ENCODE measurements around the gene HAPSTR1. TPM values are rescaled to one million over a fixed set of nuclear protein-coding genes. Genes with fewer than 3 reads are reported as not detected.
A peak's percentile ranks its signal among the peaks of the same experiment; 100 is the strongest.

HAPSTR1 gene
- total RNA-seq, 6 experiments from 2014 or later, result 23.6 to 34.8 (median 28.3) TPM

- TF ChIP-seq CTCF (IDR thresholded peaks at IDR 0.05), result no peak
- no peak for TF ChIP-seq POLR2A (IDR thresholded peaks at IDR 0.05)
- ATAC-seq (no peak), DNase-seq (no peak)
- 80% methylated on average over 4 of the region's 4 CpGs for WGBS (ENCODE audit: insufficient coverage, low coverage, low lambda C conversion rate, missing lambda C conversion rate)
- no peaks in the 10 kb centered on the region for H3K9me3 ChIP-seq
- peaks cover 0 to 84% (median 31%) of the 10 kb centered on the region in 4 donors for H3K4me1 ChIP-seq
- H3K4me3 ChIP-seq, result no peak overlapping the region
- intact Hi-C loops (cut with DNase I), result no loop called here
- H3K36me3 ChIP-seq, result peaks cover 0 to 36% (median 14%) of the 10 kb centered on the region in 4 donors
- H3K27ac ChIP-seq, result no peak overlapping the region
- no peaks in the 10 kb centered on the region for H3K27me3 ChIP-seq
Observed at GRCh38 chr16:9109255-9109654, 17.8 kb downstream of the HAPSTR1 start.

DNA sequence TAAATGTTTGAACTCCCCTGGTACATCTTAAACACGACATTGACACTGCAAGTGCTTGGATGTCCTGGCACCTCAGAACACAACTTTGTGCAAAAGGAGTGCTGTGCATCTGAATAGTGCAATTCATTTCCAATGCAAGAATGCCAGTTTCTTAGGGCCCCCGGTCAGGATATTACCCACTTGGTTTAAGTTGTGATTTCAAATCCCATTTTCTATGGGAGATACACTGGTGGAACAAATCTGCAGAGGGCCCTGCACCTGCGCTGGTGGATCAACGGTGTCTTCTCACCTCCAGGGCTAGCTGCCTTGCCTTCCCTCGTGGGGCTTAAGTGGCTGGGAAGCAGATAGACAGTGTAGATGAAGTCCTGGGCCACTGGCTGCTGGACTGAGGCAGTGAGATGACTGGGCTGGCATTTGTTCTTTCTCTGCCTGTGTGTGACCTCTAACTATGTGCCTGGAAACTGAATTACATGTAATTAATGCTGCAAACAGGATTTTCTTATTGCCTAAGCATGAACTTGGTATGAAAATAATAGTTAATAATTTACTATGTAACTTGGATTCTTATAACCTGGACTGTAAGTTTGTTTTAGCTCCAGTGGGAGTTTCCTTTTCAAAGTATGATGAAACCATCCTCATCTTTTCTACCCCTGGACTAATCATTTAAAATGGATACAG, 20.9 kb downstream of the HAPSTR1 start:
- H3K27ac ChIP-seq, result peak overlapping the region in 1 of 3 donors; percentile 39
- no peaks in the 10 kb centered on the region for H3K9me3 ChIP-seq
- TF ChIP-seq CTCF (IDR thresholded peaks at IDR 0.05), result no peak
- TF ChIP-seq POLR2A (IDR thresholded peaks at IDR 0.05), result peak; percentile 25
- 31% methylated on average over 5 of the region's 5 CpGs for WGBS (ENCODE audit: insufficient coverage, low coverage, low lambda C conversion rate, missing lambda C conversion rate)
- peaks cover 4 to 25% (median 10%) of the 10 kb centered on the region in 4 donors for H3K36me3 ChIP-seq
- H3K4me3 ChIP-seq, result no peak overlapping the region
- intact Hi-C loops (cut with DNase I), result no loop called here
- peaks cover 0 to 66% (median 25%) of the 10 kb centered on the region in 4 donors for H3K4me1 ChIP-seq
- ATAC-seq, result peak; percentile 83 to 86 (median 84)
- no peaks in the 10 kb centered on the region for H3K27me3 ChIP-seq
- DNase-seq, result peak in 1 of 3 donors; percentile 38

- intact Hi-C loops (cut with DNase I), result no loop called here
- DNase-seq, result no peak
- Histone ChIP-seq H3K4me3 (no peak overlapping the region), H3K27ac (peak overlapping the region in 1 of 3 donors; percentile 39), H3K9me3 (no peaks in the 10 kb centered on the region), H3K4me1 (peaks cover 0 to 65% (median 25%) of the 10 kb centered on the region in 4 donors), H3K27me3 (no peaks in the 10 kb centered on the region), H3K36me3 (peaks cover 4 to 28% (median 12%) of the 10 kb centered on the region in 4 donors)
- ATAC-seq, result no peak
- 15% methylated on average over 1 of the region's 1 CpG for WGBS (ENCODE audit: insufficient coverage, low coverage, low lambda C conversion rate, missing lambda C conversion rate)
- no peak for TF ChIP-seq POLR2A (IDR thresholded peaks at IDR 0.05)
- no peak for TF ChIP-seq CTCF (IDR thresholded peaks at IDR 0.05)
Observed at GRCh38 chr16:9112844-9113186, 21.4 kb downstream of the HAPSTR1 start.

- WGBS (ENCODE audit: insufficient coverage, low coverage, low lambda C conversion rate, missing lambda C conversion rate), result 44% methylated on average over 3 of the region's 3 CpGs
- DNase-seq (no peak), ATAC-seq (peak in 1 of 4 donors; percentile 11)
- intact Hi-C loops (cut with DNase I), result no loop called here
- peak overlapping the region in 1 of 3 donors; percentile 39 for H3K27ac ChIP-seq
- peaks cover 0 to 61% (median 25%) of the 10 kb centered on the region in 4 donors for H3K4me1 ChIP-seq
- H3K9me3 ChIP-seq, result no peaks in the 10 kb centered on the region
- H3K4me3 ChIP-seq, result no peak overlapping the region
- H3K27me3 ChIP-seq, result no peaks in the 10 kb centered on the region
- TF ChIP-seq CTCF (IDR thresholded peaks at IDR 0.05) (no peak), POLR2A (IDR thresholded peaks at IDR 0.05) (no peak)
- peaks cover 4 to 25% (median 12%) of the 10 kb centered on the region in 4 donors for H3K36me3 ChIP-seq
Observed at GRCh38 chr16:9113707-9114106, 22.3 kb downstream of the HAPSTR1 start.

All from right lobe of liver (tissue), 6 donors.